DMS 273 (cell line): Measurements from ENCODE around the gene TINCR.
"Not testable (repeated sequence)": the region's sequence is repeated elsewhere in the genome, so short reads cannot be mapped to it uniquely, and the experiment has no call there.

ENCODE experiments used
- DNase-seq: peaks from one replicate; lab custom pipeline; 2025; ENCODE audit not compliant: unreplicated experiment; lab: John Stamatoyannopoulos, UW

The TINCR gene

GRCh38 chr19:5567360-5567969, at the start of gene TINCR:
Gene TINCR, minus strand, starts transcription at chr19:5567953.
- peak; percentile 68 for DNase-seq

GRCh38 chr19:5617080-5617479, 49.3 kb upstream of the TINCR start:
- no peak for DNase-seq

GRCh38 chr19:5615756-5616327, 48.1 kb upstream of the TINCR start:
- DNase-seq = no peak

- no peak for DNase-seq
Observed at GRCh38 chr19:5612891-5613865, 45.4 kb upstream of the TINCR start.

- no peak for DNase-seq
Observed at GRCh38 chr19:5609881-5610448, 42.2 kb upstream of the TINCR start.

GRCh38 chr19:5608766-5609165, 41.0 kb upstream of the TINCR start:
- not testable (repeated sequence) for DNase-seq

GRCh38 chr19:5608291-5608690, 40.5 kb upstream of the TINCR start:
- DNase-seq = no peak

- no peak for DNase-seq
Observed at GRCh38 chr19:5607318-5608275, 39.8 kb upstream of the TINCR start.

GRCh38 chr19:5605362-5605761, 37.6 kb upstream of the TINCR start:
- no peak for DNase-seq

GRCh38 chr19:5603626-5604025, 35.9 kb upstream of the TINCR start:
- no peak for DNase-seq

- no peak for DNase-seq
Observed at GRCh38 chr19:5600797-5601196, 33.0 kb upstream of the TINCR start.

- no peak for DNase-seq
Observed at GRCh38 chr19:5595745-5596144, 28.0 kb upstream of the TINCR start.

GRCh38 chr19:5595129-5595528, 27.4 kb upstream of the TINCR start:
- no peak for DNase-seq

GRCh38 chr19:5594521-5594950, 26.8 kb upstream of the TINCR start:
- DNase-seq = no peak

GRCh38 chr19:5593343-5594255, 25.8 kb upstream of the TINCR start:
- DNase-seq = no peak

- no peak for DNase-seq
Observed at GRCh38 chr19:5592531-5593342, 25.0 kb upstream of the TINCR start.

- DNase-seq = no peak
Observed at GRCh38 chr19:5591476-5591875, 23.7 kb upstream of the TINCR start.

- DNase-seq = no peak
Observed at GRCh38 chr19:5590865-5591154, 23.1 kb upstream of the TINCR start.
